Measurements from ENCODE around the gene LSAMP.

DNA sequence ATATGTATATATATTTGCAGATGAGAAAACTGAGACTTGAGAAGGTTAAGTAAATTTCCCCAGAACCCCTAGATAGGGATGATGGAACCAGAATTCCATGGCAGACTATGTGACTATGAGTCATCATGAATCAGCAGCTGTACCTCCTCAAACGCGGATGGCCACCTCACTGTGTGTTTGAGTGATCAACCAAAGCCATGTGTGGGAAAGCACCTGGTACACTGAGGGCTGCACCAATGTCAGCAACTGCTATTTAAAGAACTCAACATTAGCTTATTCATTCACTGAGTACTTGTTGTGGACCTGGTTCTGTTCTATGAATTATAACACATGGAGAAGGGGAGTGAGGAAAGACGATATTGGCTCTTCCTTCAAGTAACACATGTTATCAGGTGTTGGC lies 445.0 kb downstream of the LSAMP start:
- TF ChIP-seq ZNF589 (CRISPR knock-in tag; conservative IDR thresholded peaks at IDR 0.05) (no peak), ZNF564 (CRISPR knock-in tag; IDR thresholded peaks at IDR 0.05) (no peak), AKAP8 (CRISPR knock-in tag; IDR thresholded peaks at IDR 0.05) (no peak), NFYB (CRISPR knock-in tag; IDR thresholded peaks at IDR 0.05) (no peak), EP300 (IDR thresholded peaks at IDR 0.05; ENCODE audit: low read depth in 2 of 2, low read length in 2 of 2) (no peak), EP300 (CRISPR knock-in tag; IDR thresholded peaks at IDR 0.05; ENCODE audit: borderline replicate concordance) (no peak), ZNF136 (CRISPR knock-in tag; IDR thresholded peaks at IDR 0.05; ENCODE audit: low read depth) (no peak), GABPA (IDR thresholded peaks at IDR 0.05; ENCODE audit: low read depth, low read length) (no peak), GABPA (CRISPR knock-in tag; IDR thresholded peaks at IDR 0.05; ENCODE audit: low read depth) (no peak), ZBTB20 (CRISPR knock-in tag; IDR thresholded peaks at IDR 0.05; ENCODE audit: borderline replicate concordance, low read depth) (no peak), DNMT3B (CRISPR knock-in tag; conservative IDR thresholded peaks at IDR 0.05) (no peak)
- TF ChIP-seq, protein P1, sequence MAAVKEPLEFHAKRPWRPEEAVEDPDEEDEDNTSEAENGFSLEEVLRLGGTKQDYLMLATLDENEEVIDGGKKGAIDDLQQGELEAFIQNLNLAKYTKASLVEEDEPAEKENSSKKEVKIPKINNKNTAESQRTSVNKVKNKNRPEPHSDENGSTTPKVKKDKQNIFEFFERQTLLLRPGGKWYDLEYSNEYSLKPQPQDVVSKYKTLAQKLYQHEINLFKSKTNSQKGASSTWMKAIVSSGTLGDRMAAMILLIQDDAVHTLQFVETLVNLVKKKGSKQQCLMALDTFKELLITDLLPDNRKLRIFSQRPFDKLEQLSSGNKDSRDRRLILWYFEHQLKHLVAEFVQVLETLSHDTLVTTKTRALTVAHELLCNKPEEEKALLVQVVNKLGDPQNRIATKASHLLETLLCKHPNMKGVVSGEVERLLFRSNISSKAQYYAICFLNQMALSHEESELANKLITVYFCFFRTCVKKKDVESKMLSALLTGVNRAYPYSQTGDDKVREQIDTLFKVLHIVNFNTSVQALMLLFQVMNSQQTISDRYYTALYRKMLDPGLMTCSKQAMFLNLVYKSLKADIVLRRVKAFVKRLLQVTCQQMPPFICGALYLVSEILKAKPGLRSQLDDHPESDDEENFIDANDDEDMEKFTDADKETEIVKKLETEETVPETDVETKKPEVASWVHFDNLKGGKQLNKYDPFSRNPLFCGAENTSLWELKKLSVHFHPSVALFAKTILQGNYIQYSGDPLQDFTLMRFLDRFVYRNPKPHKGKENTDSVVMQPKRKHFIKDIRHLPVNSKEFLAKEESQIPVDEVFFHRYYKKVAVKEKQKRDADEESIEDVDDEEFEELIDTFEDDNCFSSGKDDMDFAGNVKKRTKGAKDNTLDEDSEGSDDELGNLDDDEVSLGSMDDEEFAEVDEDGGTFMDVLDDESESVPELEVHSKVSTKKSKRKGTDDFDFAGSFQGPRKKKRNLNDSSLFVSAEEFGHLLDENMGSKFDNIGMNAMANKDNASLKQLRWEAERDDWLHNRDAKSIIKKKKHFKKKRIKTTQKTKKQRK (IDR thresholded peaks at IDR 0.05; ENCODE audit: low read length) = no peak
- TF ChIP-seq, protein P2, sequence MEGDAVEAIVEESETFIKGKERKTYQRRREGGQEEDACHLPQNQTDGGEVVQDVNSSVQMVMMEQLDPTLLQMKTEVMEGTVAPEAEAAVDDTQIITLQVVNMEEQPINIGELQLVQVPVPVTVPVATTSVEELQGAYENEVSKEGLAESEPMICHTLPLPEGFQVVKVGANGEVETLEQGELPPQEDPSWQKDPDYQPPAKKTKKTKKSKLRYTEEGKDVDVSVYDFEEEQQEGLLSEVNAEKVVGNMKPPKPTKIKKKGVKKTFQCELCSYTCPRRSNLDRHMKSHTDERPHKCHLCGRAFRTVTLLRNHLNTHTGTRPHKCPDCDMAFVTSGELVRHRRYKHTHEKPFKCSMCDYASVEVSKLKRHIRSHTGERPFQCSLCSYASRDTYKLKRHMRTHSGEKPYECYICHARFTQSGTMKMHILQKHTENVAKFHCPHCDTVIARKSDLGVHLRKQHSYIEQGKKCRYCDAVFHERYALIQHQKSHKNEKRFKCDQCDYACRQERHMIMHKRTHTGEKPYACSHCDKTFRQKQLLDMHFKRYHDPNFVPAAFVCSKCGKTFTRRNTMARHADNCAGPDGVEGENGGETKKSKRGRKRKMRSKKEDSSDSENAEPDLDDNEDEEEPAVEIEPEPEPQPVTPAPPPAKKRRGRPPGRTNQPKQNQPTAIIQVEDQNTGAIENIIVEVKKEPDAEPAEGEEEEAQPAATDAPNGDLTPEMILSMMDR (CRISPR knock-in tag; IDR thresholded peaks at IDR 0.05) = no peak
- TF ChIP-seq, protein P3, sequence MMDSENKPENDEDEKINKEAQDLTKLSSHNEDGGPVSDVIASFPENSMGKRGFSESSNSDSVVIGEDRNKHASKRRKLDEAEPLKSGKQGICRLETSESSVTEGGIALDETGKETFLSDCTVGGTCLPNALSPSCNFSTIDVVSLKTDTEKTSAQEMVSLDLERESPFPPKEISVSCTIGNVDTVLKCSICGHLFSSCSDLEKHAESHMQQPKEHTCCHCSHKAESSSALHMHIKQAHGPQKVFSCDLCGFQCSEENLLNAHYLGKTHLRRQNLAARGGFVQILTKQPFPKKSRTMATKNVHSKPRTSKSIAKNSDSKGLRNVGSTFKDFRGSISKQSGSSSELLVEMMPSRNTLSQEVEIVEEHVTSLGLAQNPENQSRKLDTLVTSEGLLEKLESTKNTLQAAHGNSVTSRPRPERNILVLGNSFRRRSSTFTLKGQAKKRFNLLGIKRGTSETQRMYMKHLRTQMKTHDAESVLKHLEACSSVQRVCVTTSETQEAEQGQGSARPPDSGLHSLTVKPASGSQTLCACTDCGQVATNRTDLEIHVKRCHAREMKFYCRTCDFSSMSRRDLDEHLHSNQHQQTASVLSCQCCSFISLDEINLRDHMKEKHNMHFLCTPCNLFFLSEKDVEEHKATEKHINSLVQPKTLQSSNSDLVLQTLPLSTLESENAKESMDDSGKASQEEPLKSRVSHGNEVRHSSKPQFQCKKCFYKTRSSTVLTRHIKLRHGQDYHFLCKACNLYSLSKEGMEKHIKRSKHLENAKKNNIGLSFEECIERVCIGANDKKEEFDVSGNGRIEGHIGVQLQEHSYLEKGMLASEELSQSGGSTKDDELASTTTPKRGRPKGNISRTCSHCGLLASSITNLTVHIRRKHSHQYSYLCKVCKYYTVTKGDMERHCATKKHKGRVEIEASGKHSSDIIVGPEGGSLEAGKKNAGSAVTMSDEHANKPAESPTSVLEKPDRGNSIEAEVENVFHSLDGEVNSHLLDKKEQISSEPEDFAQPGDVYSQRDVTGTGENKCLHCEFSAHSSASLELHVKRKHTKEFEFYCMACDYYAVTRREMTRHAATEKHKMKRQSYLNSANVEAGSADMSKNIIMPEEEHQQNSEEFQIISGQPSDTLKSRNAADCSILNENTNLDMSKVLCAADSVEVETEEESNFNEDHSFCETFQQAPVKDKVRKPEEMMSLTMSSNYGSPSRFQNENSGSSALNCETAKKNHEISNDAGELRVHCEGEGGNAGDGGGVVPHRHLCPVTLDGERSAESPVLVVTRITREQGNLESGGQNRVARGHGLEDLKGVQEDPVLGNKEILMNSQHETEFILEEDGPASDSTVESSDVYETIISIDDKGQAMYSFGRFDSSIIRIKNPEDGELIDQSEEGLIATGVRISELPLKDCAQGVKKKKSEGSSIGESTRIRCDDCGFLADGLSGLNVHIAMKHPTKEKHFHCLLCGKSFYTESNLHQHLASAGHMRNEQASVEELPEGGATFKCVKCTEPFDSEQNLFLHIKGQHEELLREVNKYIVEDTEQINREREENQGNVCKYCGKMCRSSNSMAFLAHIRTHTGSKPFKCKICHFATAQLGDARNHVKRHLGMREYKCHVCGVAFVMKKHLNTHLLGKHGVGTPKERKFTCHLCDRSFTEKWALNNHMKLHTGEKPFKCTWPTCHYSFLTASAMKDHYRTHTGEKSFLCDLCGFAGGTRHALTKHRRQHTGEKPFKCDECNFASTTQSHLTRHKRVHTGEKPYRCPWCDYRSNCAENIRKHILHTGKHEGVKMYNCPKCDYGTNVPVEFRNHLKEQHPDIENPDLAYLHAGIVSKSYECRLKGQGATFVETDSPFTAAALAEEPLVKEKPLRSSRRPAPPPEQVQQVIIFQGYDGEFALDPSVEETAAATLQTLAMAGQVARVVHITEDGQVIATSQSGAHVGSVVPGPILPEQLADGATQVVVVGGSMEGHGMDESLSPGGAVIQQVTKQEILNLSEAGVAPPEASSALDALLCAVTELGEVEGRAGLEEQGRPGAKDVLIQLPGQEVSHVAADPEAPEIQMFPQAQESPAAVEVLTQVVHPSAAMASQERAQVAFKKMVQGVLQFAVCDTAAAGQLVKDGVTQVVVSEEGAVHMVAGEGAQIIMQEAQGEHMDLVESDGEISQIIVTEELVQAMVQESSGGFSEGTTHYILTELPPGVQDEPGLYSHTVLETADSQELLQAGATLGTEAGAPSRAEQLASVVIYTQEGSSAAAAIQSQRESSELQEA (CRISPR knock-in tag; IDR thresholded peaks at IDR 0.05; ENCODE audit: not compliant biosample characterization) = no peak
- TF ChIP-seq, protein P4, sequence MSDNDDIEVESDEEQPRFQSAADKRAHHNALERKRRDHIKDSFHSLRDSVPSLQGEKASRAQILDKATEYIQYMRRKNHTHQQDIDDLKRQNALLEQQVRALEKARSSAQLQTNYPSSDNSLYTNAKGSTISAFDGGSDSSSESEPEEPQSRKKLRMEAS (IDR thresholded peaks at IDR 0.05) = no peak

All from HepG2 (cell line).